ENCODE measurements around the gene DDX1. TPM values are rescaled to one million over a fixed set of nuclear protein-coding genes. Genes with fewer than 3 reads are reported as not detected.

DDX1 gene
- total RNA-seq, 1 donor from 2014 or later = 105 TPM

DNA sequence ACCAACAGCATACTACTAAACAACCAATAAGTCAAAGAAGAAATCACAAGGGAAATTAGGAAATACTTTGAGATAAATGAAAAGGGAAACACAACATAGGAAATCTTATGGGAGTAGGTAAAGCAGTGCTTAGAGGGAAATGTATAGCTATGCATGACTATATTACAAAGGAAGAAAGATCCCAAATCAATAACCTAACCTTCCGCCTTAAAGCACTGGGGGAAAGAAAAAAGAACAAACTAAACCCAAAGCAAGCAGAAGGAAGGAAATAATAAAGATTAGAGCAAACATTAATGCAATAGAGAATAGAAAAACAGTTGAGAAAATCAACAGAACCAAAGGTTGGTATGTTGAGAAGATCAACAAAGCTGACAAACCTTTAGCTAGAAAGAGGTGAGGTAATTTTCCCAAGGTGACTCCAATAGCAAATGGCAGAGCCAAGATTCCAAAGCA lies 49.9 kb downstream of the DDX1 start:
- Histone ChIP-seq H3K27ac (ENCODE audit: low read depth, low read length) (no peak overlapping the region), H3K27me3 (ENCODE audit: control insufficient read depth in 3 of 3, insufficient read depth in 3 of 3, low read length in 3 of 3) (no peaks in the 10 kb centered on the region), H3K36me3 (ENCODE audit: control insufficient read depth in 3 of 3, insufficient read depth in 3 of 3, low read length in 3 of 3) (peaks cover 0 to 7% (median 2%) of the 10 kb centered on the region in 3 donors), H3K9me3 (ENCODE audit: control insufficient read depth in 3 of 3, low read length in 3 of 3) (no peaks in the 10 kb centered on the region), H3K4me3 (ENCODE audit: low read length in 3 of 3) (no peak overlapping the region), H3K9ac (ENCODE audit: low read depth in 1 of 3, low read length in 3 of 3) (no peak overlapping the region), H3K4me1 (ENCODE audit: control insufficient read depth in 3 of 3, insufficient read depth in 3 of 3, low read length in 3 of 3) (peaks cover 10 to 18% (median 13%) of the 10 kb centered on the region in 3 donors)

DNA sequence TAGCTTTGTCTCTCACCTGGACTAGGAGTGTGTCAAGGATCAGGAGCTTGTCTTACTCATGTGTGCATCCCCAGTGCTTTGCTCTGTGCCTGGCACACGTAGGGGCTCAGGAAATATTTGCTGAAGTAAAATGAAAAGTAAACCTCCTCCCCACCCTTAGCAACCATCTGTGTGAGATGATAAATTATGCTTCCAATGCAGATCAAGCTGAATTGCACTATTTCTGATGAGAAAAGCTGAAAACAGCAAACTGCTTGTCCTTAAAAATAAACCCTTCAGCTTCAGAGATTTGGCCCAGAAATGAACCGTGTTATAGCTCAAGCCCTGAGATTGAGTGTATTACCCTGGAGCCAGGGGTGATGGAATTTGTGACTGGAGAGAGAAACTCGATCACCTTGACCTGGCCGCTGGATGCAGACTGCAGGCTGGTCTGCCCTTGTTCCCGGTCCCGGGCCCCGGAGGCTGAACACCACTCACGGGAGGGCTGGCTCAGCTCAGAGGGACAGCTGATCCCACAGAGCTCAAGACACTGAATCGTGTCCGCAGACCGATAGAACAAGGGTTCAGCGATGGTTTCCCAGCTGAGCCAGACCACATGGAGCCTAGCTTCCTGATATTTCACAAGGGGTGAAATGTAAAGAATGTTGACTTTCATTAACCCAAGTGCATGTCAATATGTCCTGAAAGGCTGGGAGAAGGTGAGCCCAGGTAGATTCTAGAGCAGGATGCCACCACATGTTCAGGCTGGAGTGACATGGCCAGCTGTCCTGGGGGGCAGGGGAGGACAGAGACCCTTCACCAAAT lies 50.5 kb downstream of the DDX1 start:
- H3K9me3 ChIP-seq (ENCODE audit: control insufficient read depth in 3 of 3, low read length in 3 of 3) = no peaks in the 10 kb centered on the region
- H3K4me1 ChIP-seq (ENCODE audit: control insufficient read depth in 3 of 3, insufficient read depth in 3 of 3, low read length in 3 of 3) = peaks cover 10 to 17% (median 13%) of the 10 kb centered on the region in 3 donors
- no peak overlapping the region for H3K27ac ChIP-seq (ENCODE audit: low read depth, low read length)
- H3K36me3 ChIP-seq (ENCODE audit: control insufficient read depth in 3 of 3, insufficient read depth in 3 of 3, low read length in 3 of 3) = peaks cover 0 to 7% (median 2%) of the 10 kb centered on the region in 3 donors
- H3K27me3 ChIP-seq (ENCODE audit: control insufficient read depth in 3 of 3, insufficient read depth in 3 of 3, low read length in 3 of 3) = no peaks in the 10 kb centered on the region
- peak overlapping the region in 1 of 3 donors; percentile 1 for H3K4me3 ChIP-seq (ENCODE audit: low read length in 3 of 3)
- peak overlapping the region in 1 of 3 donors; percentile 8 for H3K9ac ChIP-seq (ENCODE audit: low read depth in 1 of 3, low read length in 3 of 3)

DNA sequence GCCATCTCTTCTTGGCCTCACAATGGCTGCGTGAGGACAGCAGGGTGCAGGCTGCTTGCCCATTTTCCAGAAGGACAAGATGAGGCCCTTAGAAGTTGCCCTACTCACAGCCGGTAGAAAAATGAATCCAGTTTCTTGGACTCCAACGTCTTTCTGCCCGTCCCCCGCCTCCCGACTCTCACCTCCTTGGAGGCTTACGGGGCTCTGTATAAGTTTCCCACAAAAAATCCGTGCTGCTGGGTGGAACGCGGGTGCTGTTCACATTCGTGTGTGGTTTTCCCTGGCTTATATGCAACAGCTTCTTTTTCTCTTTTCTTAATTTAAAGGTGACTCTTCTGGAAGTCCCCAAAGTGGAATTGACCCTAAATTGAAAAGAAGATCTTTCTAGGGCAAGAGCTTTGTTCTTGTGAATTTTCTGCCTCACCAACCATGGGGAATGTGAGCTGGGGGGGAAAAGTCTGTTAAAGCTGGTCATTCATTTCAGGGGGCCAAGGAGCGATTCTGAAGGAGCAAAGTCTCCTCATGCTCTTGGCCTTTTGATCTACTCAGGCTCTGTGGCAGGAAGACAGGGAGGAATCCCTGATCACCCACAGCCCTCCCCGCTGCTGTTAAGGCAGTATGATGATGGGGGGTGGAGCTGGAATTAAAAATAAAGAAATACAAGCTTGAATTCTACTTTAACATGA lies 51.3 kb downstream of the DDX1 start:
- Histone ChIP-seq H3K27me3 (ENCODE audit: control insufficient read depth in 3 of 3, insufficient read depth in 3 of 3, low read length in 3 of 3) (no peaks in the 10 kb centered on the region), H3K4me1 (ENCODE audit: control insufficient read depth in 3 of 3, insufficient read depth in 3 of 3, low read length in 3 of 3) (peaks cover 5 to 9% (median 8%) of the 10 kb centered on the region in 3 donors), H3K4me3 (ENCODE audit: low read length in 3 of 3) (no peak overlapping the region), H3K9me3 (ENCODE audit: control insufficient read depth in 3 of 3, low read length in 3 of 3) (no peaks in the 10 kb centered on the region), H3K9ac (ENCODE audit: low read depth in 1 of 3, low read length in 3 of 3) (no peak overlapping the region), H3K36me3 (ENCODE audit: control insufficient read depth in 3 of 3, insufficient read depth in 3 of 3, low read length in 3 of 3) (peaks cover 0 to 7% (median 2%) of the 10 kb centered on the region in 3 donors), H3K27ac (ENCODE audit: low read depth, low read length) (no peak overlapping the region)

DNA sequence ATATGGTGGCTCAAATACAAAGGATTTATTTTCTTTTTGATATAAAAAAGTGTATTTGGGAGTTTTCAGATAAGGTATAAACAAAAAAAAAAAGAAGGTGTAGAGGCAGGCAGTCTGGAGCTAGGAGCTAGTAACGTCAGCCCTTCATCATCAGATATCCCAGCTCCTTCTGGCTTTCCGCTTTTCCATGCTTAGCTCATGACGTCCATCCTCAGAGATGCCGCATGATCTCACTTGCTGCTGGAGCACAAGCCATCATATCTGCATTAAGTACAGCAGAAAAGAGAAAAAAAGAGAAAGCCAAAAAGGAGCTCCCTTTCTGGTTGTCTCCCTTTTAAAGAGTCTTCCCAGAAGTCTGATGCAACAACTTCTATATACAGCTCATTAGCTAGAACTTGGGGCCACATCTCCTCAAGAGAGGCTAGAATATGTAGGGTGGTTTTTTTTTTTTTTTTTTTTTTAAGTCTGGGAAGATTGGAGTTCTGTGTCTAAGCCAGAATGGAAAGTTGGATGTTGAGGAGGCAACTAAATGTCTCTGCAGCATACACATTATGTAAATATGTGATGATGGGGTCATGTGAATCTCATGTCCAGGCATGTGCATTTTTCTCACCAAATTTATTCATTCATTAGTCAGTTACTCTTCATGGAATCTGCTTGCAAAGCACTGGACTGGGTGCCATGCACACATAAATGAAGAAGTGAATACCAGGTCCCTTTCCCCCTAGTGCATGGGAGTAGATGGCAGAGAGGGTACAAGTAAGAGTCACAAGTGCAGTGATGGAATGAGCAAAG lies 52.3 kb downstream of the DDX1 start:
- H3K27ac ChIP-seq (ENCODE audit: low read depth, low read length) = no peak overlapping the region
- H3K36me3 ChIP-seq (ENCODE audit: control insufficient read depth in 3 of 3, insufficient read depth in 3 of 3, low read length in 3 of 3) = peaks cover 0 to 7% (median 2%) of the 10 kb centered on the region in 3 donors

GRCh38 chr2:15645300-15645699 lies 53.6 kb downstream of the DDX1 start:
- H3K9me3 ChIP-seq (ENCODE audit: control insufficient read depth in 3 of 3, low read length in 3 of 3) = no peaks in the 10 kb centered on the region
- no peaks in the 10 kb centered on the region for H3K27me3 ChIP-seq (ENCODE audit: control insufficient read depth in 3 of 3, insufficient read depth in 3 of 3, low read length in 3 of 3)
- no peak overlapping the region for H3K27ac ChIP-seq (ENCODE audit: low read depth, low read length)
- H3K36me3 ChIP-seq (ENCODE audit: control insufficient read depth in 3 of 3, insufficient read depth in 3 of 3, low read length in 3 of 3) = peaks cover 0 to 7% (median 2%) of the 10 kb centered on the region in 3 donors
- H3K9ac ChIP-seq (ENCODE audit: low read depth in 1 of 3, low read length in 3 of 3) = no peak overlapping the region
- peaks cover under 1 to 8% (median under 1%) of the 10 kb centered on the region in 3 donors for H3K4me1 ChIP-seq (ENCODE audit: control insufficient read depth in 3 of 3, insufficient read depth in 3 of 3, low read length in 3 of 3)
- H3K4me3 ChIP-seq (ENCODE audit: low read length in 3 of 3) = no peak overlapping the region

More for the DNA sequence above, 52.3 kb downstream of the DDX1 start:
- H3K27me3 ChIP-seq (ENCODE audit: control insufficient read depth in 3 of 3, insufficient read depth in 3 of 3, low read length in 3 of 3) = no peaks in the 10 kb centered on the region
- H3K9me3 ChIP-seq (ENCODE audit: control insufficient read depth in 3 of 3, low read length in 3 of 3) = no peaks in the 10 kb centered on the region
- peaks cover 4 to 8% (median 5%) of the 10 kb centered on the region in 3 donors for H3K4me1 ChIP-seq (ENCODE audit: control insufficient read depth in 3 of 3, insufficient read depth in 3 of 3, low read length in 3 of 3)
- H3K4me3 ChIP-seq (ENCODE audit: low read length in 3 of 3) = no peak overlapping the region
- H3K9ac ChIP-seq (ENCODE audit: low read depth in 1 of 3, low read length in 3 of 3) = no peak overlapping the region

DNA sequence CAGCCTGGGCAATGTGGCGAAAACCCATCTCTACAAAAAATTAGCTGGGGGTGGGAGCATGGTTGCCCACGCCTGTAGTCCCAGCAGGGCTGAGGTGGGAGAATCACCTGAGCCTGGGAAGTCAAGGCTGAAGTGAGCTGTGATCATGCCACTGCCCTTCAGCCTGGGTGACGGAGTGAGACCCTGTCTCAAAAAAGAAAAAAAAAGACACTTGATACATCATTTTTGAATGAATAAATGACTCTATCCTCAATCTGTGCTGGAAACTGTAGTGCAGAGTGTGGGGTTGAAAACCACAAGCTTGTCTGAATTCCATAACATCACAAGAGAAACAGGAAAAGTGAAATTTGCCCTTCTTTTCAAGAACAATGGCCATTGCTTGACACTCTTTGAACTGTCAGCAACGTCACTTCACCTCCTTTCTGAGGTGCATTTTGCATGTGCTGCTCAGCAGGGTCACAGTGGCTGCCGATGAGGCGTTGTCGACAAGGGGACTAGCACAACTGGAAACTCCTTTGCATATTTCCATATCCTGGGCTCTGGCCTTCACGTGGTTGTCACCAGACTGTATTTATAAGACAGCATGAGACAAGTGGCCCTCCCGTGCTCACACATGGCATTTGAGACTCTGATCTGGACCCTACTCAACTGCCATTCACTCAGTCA lies 54.2 kb downstream of the DDX1 start:
- no peak overlapping the region for H3K27ac ChIP-seq (ENCODE audit: low read depth, low read length)
- H3K36me3 ChIP-seq (ENCODE audit: control insufficient read depth in 3 of 3, insufficient read depth in 3 of 3, low read length in 3 of 3) = peaks cover 0 to 7% (median 2%) of the 10 kb centered on the region in 3 donors
- H3K4me3 ChIP-seq (ENCODE audit: low read length in 3 of 3) = no peak overlapping the region
- no peak overlapping the region for H3K9ac ChIP-seq (ENCODE audit: low read depth in 1 of 3, low read length in 3 of 3)
- no peaks in the 10 kb centered on the region for H3K27me3 ChIP-seq (ENCODE audit: control insufficient read depth in 3 of 3, insufficient read depth in 3 of 3, low read length in 3 of 3)
- peaks cover 0 to 8% (median 0%) of the 10 kb centered on the region in 3 donors for H3K4me1 ChIP-seq (ENCODE audit: control insufficient read depth in 3 of 3, insufficient read depth in 3 of 3, low read length in 3 of 3)
- no peaks in the 10 kb centered on the region for H3K9me3 ChIP-seq (ENCODE audit: control insufficient read depth in 3 of 3, low read length in 3 of 3)

DNA sequence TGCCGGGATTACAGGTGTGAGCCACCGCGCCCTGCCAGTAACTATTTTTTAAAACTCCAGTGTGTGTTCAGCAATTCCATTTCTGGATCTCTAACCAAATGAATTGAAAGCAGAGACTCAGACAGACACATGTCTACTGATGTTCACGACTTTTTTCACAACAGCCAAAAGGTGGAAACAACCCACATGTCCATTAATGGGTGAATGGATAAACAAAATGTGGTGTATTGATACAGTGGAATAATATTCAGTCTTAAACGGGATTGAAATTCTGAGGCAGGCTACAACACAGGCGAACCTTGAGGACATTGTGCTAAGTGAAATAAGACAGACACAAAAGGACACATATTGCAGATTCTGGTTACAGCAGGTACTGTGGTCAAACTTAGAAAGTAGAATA lies 55.0 kb downstream of the DDX1 start:
- Histone ChIP-seq H3K27me3 (ENCODE audit: control insufficient read depth in 3 of 3, insufficient read depth in 3 of 3, low read length in 3 of 3) (no peaks in the 10 kb centered on the region), H3K4me1 (ENCODE audit: control insufficient read depth in 3 of 3, insufficient read depth in 3 of 3, low read length in 3 of 3) (peaks cover 0 to 8% (median 0%) of the 10 kb centered on the region in 3 donors), H3K4me3 (ENCODE audit: low read length in 3 of 3) (no peak overlapping the region), H3K36me3 (ENCODE audit: control insufficient read depth in 3 of 3, insufficient read depth in 3 of 3, low read length in 3 of 3) (peaks cover 0 to 2% (median under 1%) of the 10 kb centered on the region in 3 donors), H3K9me3 (ENCODE audit: control insufficient read depth in 3 of 3, low read length in 3 of 3) (no peaks in the 10 kb centered on the region), H3K27ac (ENCODE audit: low read depth, low read length) (no peak overlapping the region), H3K9ac (ENCODE audit: low read depth in 1 of 3, low read length in 3 of 3) (no peak overlapping the region)

DNA sequence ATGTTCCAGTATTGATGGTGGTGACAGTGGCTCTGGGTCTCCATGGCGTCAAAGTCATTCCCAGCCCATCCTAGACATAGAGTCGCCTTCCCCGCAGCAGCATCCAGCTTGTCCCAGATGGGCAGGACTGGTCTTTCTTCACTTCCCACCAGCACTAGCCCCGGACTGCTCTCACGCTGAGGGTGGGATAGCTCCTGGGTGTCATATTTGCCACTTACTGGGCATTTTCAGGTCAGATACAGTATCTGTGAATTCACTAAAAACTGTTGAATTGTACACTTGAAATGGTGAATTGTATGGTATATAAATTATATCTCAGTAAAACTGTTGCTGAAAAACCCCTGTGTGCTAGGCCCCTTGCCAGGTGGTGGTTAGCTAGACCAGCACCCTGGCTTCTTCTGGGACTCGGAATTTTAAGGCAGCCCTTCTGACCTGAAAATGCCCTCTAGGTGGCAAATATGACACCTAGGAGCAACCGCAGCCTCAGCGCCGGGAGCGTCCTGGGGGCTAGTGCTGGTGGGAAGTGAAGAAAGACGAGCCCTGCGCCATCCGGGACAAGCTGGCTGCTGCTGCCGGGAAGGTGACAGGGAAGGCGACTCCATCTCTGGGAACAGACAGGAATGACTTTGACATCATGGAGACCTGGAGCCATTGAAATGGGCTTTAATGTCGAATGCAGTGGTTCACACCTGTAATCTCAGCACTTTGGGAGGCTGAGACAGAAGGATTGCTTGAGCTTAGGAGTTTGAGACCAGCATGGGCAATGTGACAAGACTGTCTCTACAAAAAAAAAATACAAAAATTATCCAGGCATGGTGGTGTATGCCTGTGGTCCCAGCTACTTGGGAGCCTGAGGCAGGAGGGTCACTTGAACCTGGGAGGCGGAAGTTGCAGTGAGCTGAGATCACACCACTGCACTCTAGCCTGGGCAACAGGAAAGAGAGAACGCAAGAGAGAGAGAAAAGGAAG lies 56.2 kb downstream of the DDX1 start:
- peaks cover 0 to 4% (median 0%) of the 10 kb centered on the region in 3 donors for H3K4me1 ChIP-seq (ENCODE audit: control insufficient read depth in 3 of 3, insufficient read depth in 3 of 3, low read length in 3 of 3)
- no peak overlapping the region for H3K27ac ChIP-seq (ENCODE audit: low read depth, low read length)
- no peaks in the 10 kb centered on the region for H3K9me3 ChIP-seq (ENCODE audit: control insufficient read depth in 3 of 3, low read length in 3 of 3)
- no peaks in the 10 kb centered on the region for H3K27me3 ChIP-seq (ENCODE audit: control insufficient read depth in 3 of 3, insufficient read depth in 3 of 3, low read length in 3 of 3)
- no peak overlapping the region for H3K4me3 ChIP-seq (ENCODE audit: low read length in 3 of 3)
- H3K9ac ChIP-seq (ENCODE audit: low read depth in 1 of 3, low read length in 3 of 3) = no peak overlapping the region
- H3K36me3 ChIP-seq (ENCODE audit: control insufficient read depth in 3 of 3, insufficient read depth in 3 of 3, low read length in 3 of 3) = no peaks in the 10 kb centered on the region
